ENCODE results near the gene SCAF1. TPM values are rescaled to one million over a fixed set of nuclear protein-coding genes. Genes with fewer than 3 reads are reported as not detected.

SCAF1 gene
- total RNA-seq, 2 donors from 2014 or later = 60.9 to 62.7 TPM

- DNase-seq (peak; percentile 76 to 77), ATAC-seq (peak; percentile 75)
- intact Hi-C loops (cut with DNase I, micrococcal nuclease) = no loop called here
These were observed 48.7 kb downstream of the SCAF1 start, which contains the start of gene CPT1C for GRCh38 chr19:49690656-49691242. Gene CPT1C (plus strand): TSS chr19:49691116. CDS start chr19:49692253, 1,137 bp downstream.

GRCh38 chr19:49691243-49692146, 49.5 kb downstream of the SCAF1 start:
- intact Hi-C loops (cut with DNase I, micrococcal nuclease) = no loop called here
- ATAC-seq (peak; percentile 18), DNase-seq (peak in 1 of 2 donors; percentile 54)

GRCh38 chr19:49692147-49692506, 50.1 kb downstream of the SCAF1 start:
- intact Hi-C loops (cut with DNase I, micrococcal nuclease) = no loop called here
- ATAC-seq = no peak
- no peak for DNase-seq

- intact Hi-C loops (cut with DNase I, micrococcal nuclease) = no loop called here
- ATAC-seq = no peak
- no peak for DNase-seq
These were observed 54.1 kb downstream of the SCAF1 start for GRCh38 chr19:49696115-49696514.

GRCh38 chr19:49696865-49697264, 54.9 kb downstream of the SCAF1 start:
- DNase-seq (no peak), ATAC-seq (no peak)
- intact Hi-C loops (cut with DNase I, micrococcal nuclease) = no loop called here

- ATAC-seq = no peak
- no peak for DNase-seq
- intact Hi-C loops (cut with DNase I, micrococcal nuclease) = no loop called here
These were observed 57.4 kb downstream of the SCAF1 start for GRCh38 chr19:49699364-49699763.

DNA sequence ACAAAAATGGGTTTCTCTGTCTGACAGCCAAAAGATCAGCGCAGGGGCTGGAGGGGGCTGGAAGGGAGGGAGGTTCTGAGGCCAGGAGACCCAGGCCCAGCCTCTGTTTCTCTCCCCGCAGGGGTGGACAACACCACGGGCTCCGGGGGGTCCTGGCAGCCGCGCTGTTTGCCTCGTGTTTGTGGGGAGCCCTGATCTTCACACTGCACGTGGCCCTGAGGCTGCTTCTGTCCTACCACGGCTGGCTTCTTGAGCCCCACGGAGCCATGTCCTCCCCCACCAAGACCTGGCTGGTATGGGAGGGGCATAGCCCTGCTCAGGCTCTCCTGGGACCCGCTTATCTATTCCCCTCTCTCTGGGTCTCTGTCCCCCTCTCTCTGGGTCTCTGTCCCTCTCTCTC, 58.6 kb downstream of the SCAF1 start:
- DNase-seq = no peak
- intact Hi-C loops (cut with DNase I, micrococcal nuclease) = no loop called here
- ATAC-seq = no peak

GRCh38 chr19:49701271-49701786, 59.3 kb downstream of the SCAF1 start:
- intact Hi-C loops (cut with DNase I, micrococcal nuclease) = no loop called here
- DNase-seq (no peak), ATAC-seq (peak; percentile 14)

DNA sequence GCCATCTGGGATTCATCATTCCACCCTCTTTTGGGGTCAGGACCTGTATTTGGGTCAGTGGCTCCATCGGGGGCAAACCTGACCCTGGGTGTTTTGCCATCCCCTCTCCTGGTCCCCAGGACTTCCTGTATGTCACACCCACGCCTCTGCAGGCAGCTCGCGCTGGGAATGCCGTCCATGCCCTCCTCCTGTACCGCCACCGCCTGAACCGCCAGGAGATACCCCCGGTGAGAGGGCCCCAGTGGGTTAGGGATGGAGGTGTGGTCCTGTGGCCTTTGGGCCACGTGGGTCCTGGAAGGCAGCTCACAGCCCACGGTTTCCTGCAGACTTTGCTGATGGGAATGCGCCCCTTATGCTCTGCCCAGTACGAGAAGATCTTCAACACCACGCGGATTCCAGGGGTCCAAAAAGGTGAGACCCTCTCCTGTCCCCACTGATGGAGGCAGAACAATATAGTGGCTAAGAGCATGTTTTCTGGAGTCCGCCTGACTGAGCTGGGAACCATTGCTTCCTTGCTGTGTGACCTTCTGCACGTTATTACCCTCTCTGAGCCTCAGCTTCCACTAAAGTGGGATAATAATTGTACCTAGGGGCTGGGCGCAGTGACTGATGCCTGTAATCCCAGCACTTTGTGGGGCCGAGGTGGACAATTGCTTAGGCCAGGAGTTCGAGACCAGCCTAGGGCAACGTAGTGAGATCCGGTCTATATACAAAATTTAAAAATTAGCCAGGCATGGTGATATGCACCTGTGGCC, 63.1 kb downstream of the SCAF1 start:
- ATAC-seq (no peak), DNase-seq (no peak)
- intact Hi-C loops (cut with DNase I, micrococcal nuclease) = no loop called here

GRCh38 chr19:49705919-49706318, 63.9 kb downstream of the SCAF1 start:
- no peak for ATAC-seq
- intact Hi-C loops (cut with DNase I, micrococcal nuclease) = no loop called here
- DNase-seq = no peak

Small RNA genes lying within 50 kb of the gene (microRNA-seq; reads per million reads assigned to microRNA genes)
- gene MIR5088 = 0 reads per million in 2 donors

Other genes starting within 250 kb of the SCAF1 start
- gene PTH2, start 218.8 kb upstream of the SCAF1 start, total RNA-seq = not detected
- gene GFY, start 216.8 kb upstream of the SCAF1 start, total RNA-seq = not detected
- gene SLC17A7, start 200.7 kb upstream of the SCAF1 start, total RNA-seq = under 1 TPM; 0.24 to 0.81 TPM
- gene PIH1D1, start 190.4 kb upstream of the SCAF1 start, total RNA-seq = 10 to 100 TPM; 62.9 to 74.1 TPM
- gene ALDH16A1, start 189.0 kb upstream of the SCAF1 start, total RNA-seq = 10 to 100 TPM; 24.9 to 31.5 TPM
- gene FLT3LG, start 168.0 kb upstream of the SCAF1 start, total RNA-seq = 1 to 10 TPM; 3.4 to 6.4 TPM
- gene RPL13A, start 154.6 kb upstream of the SCAF1 start, total RNA-seq = 1,000 to 10,000 TPM; 2,164 to 2,325 TPM
- 1,000 to 10,000 TPM; 1,501 to 1,657 TPM for gene RPS11, start 145.8 kb upstream of the SCAF1 start, total RNA-seq
- gene FCGRT, start 129.5 kb upstream of the SCAF1 start, total RNA-seq = 100 to 1,000 TPM; 411 to 508 TPM
- 10 to 100 TPM; 18.2 to 21.7 TPM for gene RCN3, start 114.2 kb upstream of the SCAF1 start, total RNA-seq
- 10 to 100 TPM; 62.8 to 66.4 TPM for gene NOSIP, start 61.7 kb upstream of the SCAF1 start, total RNA-seq
- 10 to 100 TPM; 22.4 to 26.1 TPM for gene PRRG2, start 60.9 kb upstream of the SCAF1 start, total RNA-seq
- 10 to 100 TPM; 20.5 to 26.4 TPM for gene PRR12, start 51.0 kb upstream of the SCAF1 start, total RNA-seq
- gene RRAS, start 2.1 kb upstream of the SCAF1 start, total RNA-seq = 10 to 100 TPM; 41.7 to 76.6 TPM
- gene IRF3, start 23.6 kb downstream of the SCAF1 start, total RNA-seq = 10 to 100 TPM; 69.0 to 83.1 TPM
- gene BCL2L12, start 23.7 kb downstream of the SCAF1 start, total RNA-seq = 10 to 100 TPM; 13.8 to 14.9 TPM
- gene PRMT1, start 35.1 kb downstream of the SCAF1 start, total RNA-seq = 10 to 100 TPM; 66.7 to 83.9 TPM
- 1 to 10 TPM in 1 of 2 donors, under 1 TPM in 1; 0.98 to 1.1 TPM for gene ADM5, start 47.4 kb downstream of the SCAF1 start, total RNA-seq
- 1 to 10 TPM; 1.5 to 2.0 TPM for gene CPT1C, start 48.9 kb downstream of the SCAF1 start, total RNA-seq
- gene TSKS, start 121.1 kb downstream of the SCAF1 start, total RNA-seq = under 1 TPM; 0.21 to 0.22 TPM
- gene AP2A1, start 124.8 kb downstream of the SCAF1 start, total RNA-seq = 10 to 100 TPM; 71.2 to 72.9 TPM
- gene FUZ, start 171.1 kb downstream of the SCAF1 start, total RNA-seq = 1 to 10 TPM; 7.6 to 10.0 TPM
- gene MED25, start 176.1 kb downstream of the SCAF1 start, total RNA-seq = 10 to 100 TPM; 52.6 to 52.8 TPM
- gene PTOV1, start 208.9 kb downstream of the SCAF1 start, total RNA-seq = 10 to 100 TPM; 95.3 to 95.5 TPM
- gene PNKP, start 225.4 kb downstream of the SCAF1 start, total RNA-seq = 10 to 100 TPM; 62.3 to 76.7 TPM
- 10 to 100 TPM; 30.3 to 43.3 TPM for gene AKT1S1, start 235.1 kb downstream of the SCAF1 start, total RNA-seq
- gene TBC1D17, start 235.5 kb downstream of the SCAF1 start, total RNA-seq = 10 to 100 TPM; 32.8 to 36.4 TPM

Measured in left colon (tissue), 2 donors.